Measurements from ENCODE around the gene ZNF638. TPM values are rescaled to one million over a fixed set of nuclear protein-coding genes. Genes with fewer than 3 reads are reported as not detected.

Gene ZNF638
- total RNA-seq, 1 donor from 2014 or later: 96.2 TPM

GRCh38 chr2:71462056-71462605 is 130.5 kb downstream of the ZNF638 start:
- intact Hi-C loops (cut with micrococcal nuclease): loop anchor here (5.0 kb wide), 1 partner anchor 45 kb away; no protein-coding TSS in a partner anchor
- no peak for ATAC-seq
- DNase-seq: peak; percentile 46

GRCh38 chr2:71462641-71463341 is 131.2 kb downstream of the ZNF638 start:
- no peak for ATAC-seq
- intact Hi-C loops (cut with micrococcal nuclease): loop anchor here (5.0 kb wide), 1 partner anchor 45 kb away; no protein-coding TSS in a partner anchor
- DNase-seq: no peak

GRCh38 chr2:71463342-71463654 is 131.7 kb downstream of the ZNF638 start:
- ATAC-seq: no peak
- intact Hi-C loops (cut with micrococcal nuclease): loop anchor here (5.0 kb wide), 1 partner anchor 44 kb away; no protein-coding TSS in a partner anchor
- DNase-seq: no peak

- ATAC-seq (no peak), DNase-seq (no peak)
- intact Hi-C loops (cut with micrococcal nuclease): loop anchor here (5.0 kb wide), 1 partner anchor 43 kb away; no protein-coding TSS in a partner anchor
Measured at GRCh38 chr2:71464389-71464788, 132.8 kb downstream of the ZNF638 start.

GRCh38 chr2:71465356-71465755 is 133.8 kb downstream of the ZNF638 start:
- no peak for DNase-seq
- intact Hi-C loops (cut with micrococcal nuclease): no loop called here
- ATAC-seq: no peak

GRCh38 chr2:71465961-71466300 is 134.3 kb downstream of the ZNF638 start:
- DNase-seq: no peak
- intact Hi-C loops (cut with micrococcal nuclease): no loop called here
- no peak for ATAC-seq

- intact Hi-C loops (cut with micrococcal nuclease): no loop called here
- DNase-seq (peak; percentile 71), ATAC-seq (peak; percentile 58)
Measured at GRCh38 chr2:71466301-71467179, 135.0 kb downstream of the ZNF638 start.

- intact Hi-C loops (cut with micrococcal nuclease): no loop called here
- DNase-seq: no peak
- no peak for ATAC-seq
Measured at GRCh38 chr2:71467180-71467815, 135.7 kb downstream of the ZNF638 start.

GRCh38 chr2:71468279-71469015 is 136.9 kb downstream of the ZNF638 start:
- intact Hi-C loops (cut with micrococcal nuclease): no loop called here
- ATAC-seq (no peak), DNase-seq (no peak)

GRCh38 chr2:71469403-71470398 is 138.1 kb downstream of the ZNF638 start:
- intact Hi-C loops (cut with micrococcal nuclease): no loop called here
- peak; percentile 57 for DNase-seq
- peak; percentile 80 for ATAC-seq

- intact Hi-C loops (cut with micrococcal nuclease): no loop called here
- DNase-seq (no peak), ATAC-seq (no peak)
Measured at GRCh38 chr2:71471276-71471675, 139.7 kb downstream of the ZNF638 start.

GRCh38 chr2:71472019-71472418 is 140.4 kb downstream of the ZNF638 start:
- no peak for DNase-seq
- ATAC-seq: no peak
- intact Hi-C loops (cut with micrococcal nuclease): no loop called here

GRCh38 chr2:71473346-71474031 is 141.9 kb downstream of the ZNF638 start:
- intact Hi-C loops (cut with micrococcal nuclease): no loop called here
- ATAC-seq (no peak), DNase-seq (no peak)

- intact Hi-C loops (cut with micrococcal nuclease): no loop called here
- DNase-seq (no peak), ATAC-seq (no peak)
Measured at GRCh38 chr2:71474116-71474743, 142.6 kb downstream of the ZNF638 start.

- intact Hi-C loops (cut with micrococcal nuclease): no loop called here
- ATAC-seq (peak; percentile 57), DNase-seq (no peak)
Measured at GRCh38 chr2:71474744-71475397, 143.3 kb downstream of the ZNF638 start.

GRCh38 chr2:71476495-71476894 is 144.9 kb downstream of the ZNF638 start:
- intact Hi-C loops (cut with micrococcal nuclease): no loop called here
- ATAC-seq (no peak), DNase-seq (no peak)
